Subcutaneous adipose tissue (tissue), 4 donors: ENCODE data around the gene CHTF18. TPM values are rescaled to one million over a fixed set of nuclear protein-coding genes. Genes with fewer than 3 reads are reported as not detected.

ENCODE experiments used
- small RNA-seq: library from RNA; depleted of rRNA; stranded (forward); fragments of <200 nt; gene quantifications from one replicate; pipeline ENCODE3, GENCODE V24; 2016
- total RNA-seq, 4 donors: library from RNA; depleted of rRNA; stranded (reverse); fragments of >200 nt; gene quantifications; one replicate each; pipeline ENCODE4 v1.1.0, GENCODE V29; 2016
- TF ChIP-seq, protein P1 (sequence below): fragments of 450-650 bp; IDR thresholded peaks from one replicate; pipeline ENCODE4 v1.5.1; 2016; ENCODE audit warnings: low read depth, mild to moderate bottlenecking, control low read depth, antibody characterized with exemption, moderate library complexity

CHTF18 gene
- total RNA-seq, 4 donors from 2014 or later: 4.4 to 16.0 (median 8.9) TPM

DNA sequence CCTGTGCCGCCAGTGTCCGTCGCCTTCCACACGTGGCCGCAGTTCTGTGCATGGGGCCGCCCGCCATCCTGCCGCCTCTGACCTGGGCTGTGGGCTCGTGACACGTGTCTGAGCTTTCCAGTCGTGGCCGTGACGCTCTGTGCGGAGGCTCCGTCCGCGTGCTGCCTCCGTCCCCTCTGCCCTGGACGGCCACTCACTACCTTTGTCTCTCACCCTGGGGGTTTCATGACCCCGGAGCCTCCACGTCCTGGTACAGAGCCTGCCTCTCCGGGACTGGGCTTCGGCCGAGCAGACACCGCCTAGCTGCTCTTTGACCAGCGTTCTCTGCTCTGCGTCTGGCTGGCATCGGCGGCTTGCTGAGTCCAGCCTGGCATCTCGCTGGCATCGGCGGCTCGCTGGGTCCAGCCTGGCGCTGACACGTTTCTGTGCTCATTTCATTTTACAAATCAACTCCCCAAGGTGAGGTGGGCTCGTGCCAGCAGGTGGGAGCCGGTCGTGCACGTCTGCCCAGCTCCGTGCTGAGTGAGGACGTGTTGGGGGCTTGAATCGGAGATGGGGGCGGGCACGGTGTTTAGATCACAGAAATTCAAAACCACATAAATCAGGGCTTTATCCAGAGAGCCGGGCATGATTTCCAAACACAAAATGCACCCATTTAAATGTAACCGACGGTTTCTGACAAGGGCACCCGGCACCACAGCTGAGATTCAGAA, 56.4 kb downstream of the CHTF18 start:
- TF ChIP-seq, protein P1, sequence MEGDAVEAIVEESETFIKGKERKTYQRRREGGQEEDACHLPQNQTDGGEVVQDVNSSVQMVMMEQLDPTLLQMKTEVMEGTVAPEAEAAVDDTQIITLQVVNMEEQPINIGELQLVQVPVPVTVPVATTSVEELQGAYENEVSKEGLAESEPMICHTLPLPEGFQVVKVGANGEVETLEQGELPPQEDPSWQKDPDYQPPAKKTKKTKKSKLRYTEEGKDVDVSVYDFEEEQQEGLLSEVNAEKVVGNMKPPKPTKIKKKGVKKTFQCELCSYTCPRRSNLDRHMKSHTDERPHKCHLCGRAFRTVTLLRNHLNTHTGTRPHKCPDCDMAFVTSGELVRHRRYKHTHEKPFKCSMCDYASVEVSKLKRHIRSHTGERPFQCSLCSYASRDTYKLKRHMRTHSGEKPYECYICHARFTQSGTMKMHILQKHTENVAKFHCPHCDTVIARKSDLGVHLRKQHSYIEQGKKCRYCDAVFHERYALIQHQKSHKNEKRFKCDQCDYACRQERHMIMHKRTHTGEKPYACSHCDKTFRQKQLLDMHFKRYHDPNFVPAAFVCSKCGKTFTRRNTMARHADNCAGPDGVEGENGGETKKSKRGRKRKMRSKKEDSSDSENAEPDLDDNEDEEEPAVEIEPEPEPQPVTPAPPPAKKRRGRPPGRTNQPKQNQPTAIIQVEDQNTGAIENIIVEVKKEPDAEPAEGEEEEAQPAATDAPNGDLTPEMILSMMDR: no peak

DNA sequence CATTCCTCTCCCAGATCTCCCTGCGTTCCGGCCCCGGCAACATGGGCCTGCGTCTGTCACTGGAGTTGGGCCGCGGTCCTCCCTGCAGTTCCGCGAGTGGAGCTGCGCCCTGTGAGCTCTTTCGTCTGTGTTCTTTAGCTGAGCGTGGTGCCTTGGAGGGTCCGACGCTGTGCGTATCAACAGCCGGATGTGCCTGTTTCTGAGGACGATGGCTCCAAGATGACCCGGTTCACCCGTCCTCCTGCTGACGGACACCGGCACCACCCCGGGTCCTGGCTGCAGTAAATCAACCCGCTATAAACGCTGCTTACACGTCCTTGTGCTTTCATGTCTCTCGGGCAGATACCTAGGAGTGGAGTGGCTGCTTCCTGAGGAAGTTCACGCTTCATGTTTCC, 56.9 kb downstream of the CHTF18 start:
- TF ChIP-seq, protein P1: no peak

DNA sequence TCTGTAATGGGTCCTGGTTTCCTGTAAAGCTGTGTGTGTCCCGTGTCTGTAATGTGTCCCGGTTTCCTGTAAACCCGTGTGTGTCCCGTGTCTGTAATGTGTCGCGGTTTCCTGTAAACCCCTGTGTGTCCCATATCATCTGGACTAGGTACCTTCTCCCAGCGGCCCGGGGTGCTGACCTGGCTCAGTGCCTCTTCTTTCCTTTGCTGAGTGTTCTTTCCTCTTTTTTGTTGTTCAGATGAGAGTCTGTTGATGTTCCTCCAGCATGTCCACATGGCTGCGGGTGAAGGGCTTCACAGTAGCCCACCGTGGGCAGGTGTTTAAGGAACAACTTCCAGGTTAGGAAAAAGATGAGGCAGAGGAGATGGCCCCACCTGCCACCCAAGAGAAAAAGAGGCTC, 58.7 kb downstream of the CHTF18 start:
- TF ChIP-seq, protein P1: no peak

Small RNA genes within 50 kb of the gene (small RNA-seq; reads per million reads assigned to genes)
- gene MIR662: not detected

Other genes with a start within 250 kb of the CHTF18 start
- gene PRR35, start 228.2 kb upstream of the CHTF18 start, total RNA-seq: not detected
- 1 to 10 TPM in 2 of 4 donors, under 1 TPM in 1, not detected in 1; 0.85 to 3.8 (median 2.0) TPM for gene NHLRC4, start 221.6 kb upstream of the CHTF18 start, total RNA-seq
- gene PIGQ, start 218.7 kb upstream of the CHTF18 start, total RNA-seq: 10 to 100 TPM in 3 of 4 donors, 1 to 10 TPM in 1; 9.5 to 42.0 (median 16.4) TPM
- 10 to 100 TPM in 2 of 4 donors, 1 to 10 TPM in 2; 7.7 to 32.2 (median 12.3) TPM for gene RAB40C, start 198.6 kb upstream of the CHTF18 start, total RNA-seq
- gene WFIKKN1, start 157.6 kb upstream of the CHTF18 start, total RNA-seq: 1 to 10 TPM in 1 of 4 donors, not detected in 3; 1.5 TPM
- gene METTL26, start 152.3 kb upstream of the CHTF18 start, total RNA-seq: 100 to 1,000 TPM in 3 of 4 donors, 10 to 100 TPM in 1; 72.2 to 199 (median 117) TPM
- 10 to 100 TPM; 19.2 to 60.7 (median 39.7) TPM for gene MCRIP2, start 146.8 kb upstream of the CHTF18 start, total RNA-seq
- 10 to 100 TPM in 1 of 4 donors, 1 to 10 TPM in 3; 6.7 to 30.1 (median 8.4) TPM for gene WDR90, start 139.3 kb upstream of the CHTF18 start, total RNA-seq
- gene RHOT2, start 120.5 kb upstream of the CHTF18 start, total RNA-seq: 10 to 100 TPM; 26.2 to 75.4 (median 37.8) TPM
- gene RHBDL1, start 112.9 kb upstream of the CHTF18 start, total RNA-seq: 1 to 10 TPM in 2 of 4 donors, under 1 TPM in 1, not detected in 1; 0.66 to 1.7 (median 1.3) TPM
- 100 to 1,000 TPM; 107 to 244 (median 140) TPM for gene STUB1, start 108.2 kb upstream of the CHTF18 start, total RNA-seq
- 10 to 100 TPM; 27.4 to 67.8 (median 49.3) TPM for gene JMJD8, start 104.3 kb upstream of the CHTF18 start, total RNA-seq
- gene WDR24, start 98.2 kb upstream of the CHTF18 start, total RNA-seq: 10 to 100 TPM in 1 of 4 donors, 1 to 10 TPM in 3; 4.4 to 12.1 (median 6.4) TPM
- not detected for gene FBXL16, start 82.8 kb upstream of the CHTF18 start, total RNA-seq
- 10 to 100 TPM; 13.3 to 29.5 (median 26.0) TPM for gene METRN, start 73.5 kb upstream of the CHTF18 start, total RNA-seq
- gene ANTKMT, start 67.5 kb upstream of the CHTF18 start, total RNA-seq: 10 to 100 TPM; 12.6 to 55.6 (median 23.7) TPM
- gene CCDC78, start 62.2 kb upstream of the CHTF18 start, total RNA-seq: 1 to 10 TPM in 2 of 4 donors, under 1 TPM in 1, not detected in 1; 0.44 to 2.5 (median 1.5) TPM
- 1 to 10 TPM; 1.1 to 5.6 (median 2.6) TPM for gene HAGHL, start 61.5 kb upstream of the CHTF18 start, total RNA-seq
- gene CIAO3, start 47.6 kb upstream of the CHTF18 start, total RNA-seq: 10 to 100 TPM; 17.6 to 39.0 (median 22.5) TPM
- under 1 TPM in 2 of 4 donors, not detected in 2; 0.44 to 0.82 TPM for gene MSLN, start 27.9 kb upstream of the CHTF18 start, total RNA-seq
- 10 to 100 TPM in 3 of 4 donors, 1 to 10 TPM in 1; 9.9 to 13.0 (median 11.7) TPM for gene RPUSD1, start 239 bp upstream of the CHTF18 start, total RNA-seq
- not detected for gene GNG13, start 12.1 kb downstream of the CHTF18 start, total RNA-seq
- gene LMF1, start 182.4 kb downstream of the CHTF18 start, total RNA-seq: 10 to 100 TPM; 16.0 to 30.3 (median 24.2) TPM
- gene SOX8, start 193.2 kb downstream of the CHTF18 start, total RNA-seq: 1 to 10 TPM in 1 of 4 donors, not detected in 3; 1.0 TPM